ENCODE results near the gene CTAG1A. TPM values are rescaled to one million over a fixed set of nuclear protein-coding genes. Genes with fewer than 3 reads are reported as not detected.
"Not testable (repeated sequence)": the region's sequence is repeated elsewhere in the genome, so short reads cannot be mapped to it uniquely, and the experiment has no call there.

The CTAG1A gene
- polyA plus RNA-seq (2011; rRNA removed): not detected in 2 replicates
- polyA minus RNA-seq (2011; rRNA and poly(A)+ RNA removed): not detected in 2 replicates

DNA sequence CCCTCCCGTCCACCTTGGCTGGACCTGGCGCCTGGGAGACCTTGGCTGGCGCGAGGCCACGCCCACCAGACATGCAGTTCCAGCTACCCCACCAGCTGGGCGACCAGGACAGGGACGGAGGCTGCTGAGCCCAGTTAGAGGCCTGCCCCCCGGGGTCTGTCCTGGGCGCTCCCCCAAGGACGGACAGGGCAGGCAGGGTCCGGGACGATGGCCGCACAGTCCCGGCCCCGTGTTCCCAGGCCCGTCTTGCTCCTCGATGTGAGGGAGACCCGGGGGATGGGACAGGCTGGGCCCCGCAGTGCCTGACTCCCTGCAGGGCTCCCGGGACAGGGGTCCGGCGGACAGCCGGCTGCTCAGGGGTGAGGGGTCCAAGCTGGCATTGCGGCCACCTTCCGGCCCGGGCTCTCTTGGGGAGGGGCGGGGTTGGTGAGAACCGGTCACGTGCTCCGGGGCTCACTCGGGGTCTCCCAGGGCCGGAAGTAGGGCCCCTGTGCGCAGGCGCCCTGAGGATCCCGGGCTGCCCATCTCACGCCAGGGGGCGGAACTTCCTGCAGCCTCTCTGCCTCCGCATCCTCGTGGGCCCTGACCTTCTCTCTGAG lies at the start of gene CTAG1A:
Gene CTAG1A, plus strand, starts transcription at position 549 of the 599 bp plus-strand sequence. CDS start 74 bp downstream, outside the sequence.
- H3K27ac ChIP-seq (ENCODE audit: low read depth, low read length); H3K27me3 ChIP-seq (ENCODE audit: control insufficient read depth, insufficient read depth, low read length); DNase-seq (ENCODE audit: low read depth, low spot score); H3K4me3 ChIP-seq (ENCODE audit: low read depth, low read length); CTCF ChIA-PET; POLR2A ChIA-PET; H3K9me3 ChIP-seq (ENCODE audit: control insufficient read depth, insufficient read depth, low read length): not testable (repeated sequence)

DNA sequence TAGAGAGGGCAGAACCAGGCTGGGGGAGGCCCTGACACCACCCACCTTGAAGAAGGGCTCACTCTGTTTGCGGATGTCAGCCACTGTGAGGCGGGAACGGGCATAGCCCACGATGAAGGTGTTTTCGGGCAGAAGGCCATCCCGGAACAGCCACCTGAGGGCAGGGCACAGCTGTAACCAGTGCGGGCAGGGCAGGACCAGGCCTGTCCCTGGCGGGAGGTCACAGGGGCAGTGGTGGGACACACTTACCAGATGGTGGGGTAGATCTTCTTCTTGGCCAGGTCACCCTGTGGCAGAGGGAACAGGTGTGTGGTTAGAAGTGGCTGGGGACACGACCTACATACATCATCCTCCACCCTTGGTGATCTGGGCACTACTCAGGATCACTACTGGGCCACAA lies 49.0 kb upstream of the CTAG1A start:
- no peak overlapping the region for H3K27ac ChIP-seq (ENCODE audit: low read depth, low read length)
- CTCF ChIA-PET: interaction anchor here (0.8 to 0.9 kb wide), 2 partner anchors 128 to 133 kb away, joined by 3 read pairs; no protein-coding TSS in a partner anchor
- no peak for DNase-seq (ENCODE audit: low read depth, low spot score)
- H3K9me3 ChIP-seq (ENCODE audit: control insufficient read depth, insufficient read depth, low read length): no peaks in the 10 kb centered on the region
- TF ChIP-seq, protein P1, sequence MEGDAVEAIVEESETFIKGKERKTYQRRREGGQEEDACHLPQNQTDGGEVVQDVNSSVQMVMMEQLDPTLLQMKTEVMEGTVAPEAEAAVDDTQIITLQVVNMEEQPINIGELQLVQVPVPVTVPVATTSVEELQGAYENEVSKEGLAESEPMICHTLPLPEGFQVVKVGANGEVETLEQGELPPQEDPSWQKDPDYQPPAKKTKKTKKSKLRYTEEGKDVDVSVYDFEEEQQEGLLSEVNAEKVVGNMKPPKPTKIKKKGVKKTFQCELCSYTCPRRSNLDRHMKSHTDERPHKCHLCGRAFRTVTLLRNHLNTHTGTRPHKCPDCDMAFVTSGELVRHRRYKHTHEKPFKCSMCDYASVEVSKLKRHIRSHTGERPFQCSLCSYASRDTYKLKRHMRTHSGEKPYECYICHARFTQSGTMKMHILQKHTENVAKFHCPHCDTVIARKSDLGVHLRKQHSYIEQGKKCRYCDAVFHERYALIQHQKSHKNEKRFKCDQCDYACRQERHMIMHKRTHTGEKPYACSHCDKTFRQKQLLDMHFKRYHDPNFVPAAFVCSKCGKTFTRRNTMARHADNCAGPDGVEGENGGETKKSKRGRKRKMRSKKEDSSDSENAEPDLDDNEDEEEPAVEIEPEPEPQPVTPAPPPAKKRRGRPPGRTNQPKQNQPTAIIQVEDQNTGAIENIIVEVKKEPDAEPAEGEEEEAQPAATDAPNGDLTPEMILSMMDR (IDR thresholded peaks at IDR 0.05; ENCODE audit: low read depth, low read length): no peak
- POLR2A ChIA-PET: no interaction called here
- no peak overlapping the region for H3K4me3 ChIP-seq (ENCODE audit: low read depth, low read length)
- H3K27me3 ChIP-seq (ENCODE audit: control insufficient read depth, insufficient read depth, low read length): no peaks in the 10 kb centered on the region

DNA sequence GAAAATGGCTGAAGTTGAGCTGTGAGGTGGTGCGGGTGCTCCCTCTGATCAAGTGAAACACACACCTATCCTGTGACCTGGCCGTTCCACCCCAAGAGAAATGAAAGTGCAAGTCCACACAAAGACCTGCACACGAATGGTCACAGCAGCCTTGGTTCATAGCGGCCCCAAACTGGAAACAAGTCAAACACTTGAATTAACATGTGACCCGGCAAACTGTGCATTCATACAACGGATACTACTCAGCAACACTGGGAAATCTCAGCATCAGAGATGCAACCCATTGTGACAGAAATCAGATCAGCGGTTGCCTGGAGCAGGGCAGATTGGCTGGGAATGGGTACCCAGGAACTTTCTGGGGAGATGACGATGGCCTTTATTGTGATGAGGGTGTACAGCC lies 45.9 kb upstream of the CTAG1A start:
- CTCF ChIA-PET: no interaction called here
- H3K4me3 ChIP-seq (ENCODE audit: low read depth, low read length): no peak overlapping the region
- TF ChIP-seq, protein P1 (IDR thresholded peaks at IDR 0.05; ENCODE audit: low read depth, low read length): no peak
- no peak for DNase-seq (ENCODE audit: low read depth, low spot score)
- H3K27ac ChIP-seq (ENCODE audit: low read depth, low read length): no peak overlapping the region
- no peaks in the 10 kb centered on the region for H3K9me3 ChIP-seq (ENCODE audit: control insufficient read depth, insufficient read depth, low read length)
- POLR2A ChIA-PET: no interaction called here
- no peaks in the 10 kb centered on the region for H3K27me3 ChIP-seq (ENCODE audit: control insufficient read depth, insufficient read depth, low read length)

DNA sequence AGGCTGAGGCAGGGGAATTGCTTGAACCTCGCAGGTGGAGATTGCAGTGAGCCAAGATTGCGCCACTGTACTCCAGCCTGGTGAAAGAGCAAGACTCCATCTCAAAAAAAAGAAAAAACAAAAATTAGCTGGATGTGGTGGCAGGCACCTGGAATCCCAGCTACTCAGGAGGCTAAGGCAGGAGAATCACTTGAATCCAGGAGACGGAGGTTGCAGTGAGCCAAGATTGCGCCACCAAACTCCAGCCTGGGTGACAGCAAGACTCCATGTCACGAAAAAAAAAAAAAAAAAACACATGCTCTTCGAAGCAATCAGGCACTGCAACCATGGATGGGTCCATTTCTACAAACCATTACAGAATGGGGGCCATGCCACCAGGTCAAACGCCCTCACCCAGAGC lies 44.6 kb upstream of the CTAG1A start:
- H3K27ac ChIP-seq (ENCODE audit: low read depth, low read length); DNase-seq (ENCODE audit: low read depth, low spot score); H3K27me3 ChIP-seq (ENCODE audit: control insufficient read depth, insufficient read depth, low read length); H3K9me3 ChIP-seq (ENCODE audit: control insufficient read depth, insufficient read depth, low read length); H3K4me3 ChIP-seq (ENCODE audit: low read depth, low read length): not testable (repeated sequence)
- ChIA-PET POLR2A (interaction anchor here (0.7 kb wide), 1 partner anchor 9 kb away, joined by 9 read pairs; no protein-coding TSS in a partner anchor), CTCF (interaction anchor here (0.6 to 1.1 kb wide), 2 partner anchors 14 to 106 kb away, joined by 3 to 5 read pairs; no protein-coding TSS in a partner anchor)

DNA sequence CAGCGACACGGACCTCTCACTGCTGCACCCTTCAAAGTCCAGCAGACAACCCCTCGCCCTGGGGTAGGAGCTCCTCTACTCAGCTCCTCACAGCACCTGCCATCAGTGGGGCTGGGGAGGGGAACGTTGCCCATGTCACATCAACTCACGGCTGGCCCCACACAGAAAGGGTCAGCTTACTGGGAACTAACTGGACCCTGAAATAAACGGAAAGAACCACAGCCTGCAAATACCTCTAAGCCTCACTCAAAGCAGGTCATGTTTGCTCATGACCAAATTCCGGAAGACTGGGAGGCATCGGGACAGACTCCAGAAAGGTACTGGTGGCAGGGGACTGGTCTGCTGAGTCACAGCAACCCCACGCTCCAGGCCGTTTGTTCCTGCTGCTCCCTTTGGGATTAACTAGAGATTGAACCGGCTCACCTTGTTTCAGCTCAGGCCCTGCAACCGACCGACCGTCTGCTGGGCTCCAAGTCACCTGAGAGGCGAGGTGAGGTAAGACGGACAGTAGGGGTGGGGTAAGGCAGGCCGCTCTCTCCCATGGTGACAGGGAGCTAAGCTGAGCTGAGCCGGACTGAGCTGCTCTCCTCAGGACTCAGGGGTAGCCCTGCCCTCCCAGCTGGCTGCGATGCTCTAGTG lies 43.9 kb upstream of the CTAG1A start:
- Histone ChIP-seq H3K9me3 (ENCODE audit: control insufficient read depth, insufficient read depth, low read length) (no peaks in the 10 kb centered on the region), H3K27me3 (ENCODE audit: control insufficient read depth, insufficient read depth, low read length) (no peaks in the 10 kb centered on the region), H3K4me3 (ENCODE audit: low read depth, low read length) (no peak overlapping the region), H3K27ac (ENCODE audit: low read depth, low read length) (peak overlapping the region; percentile 97)
- TF ChIP-seq, protein P1 (IDR thresholded peaks at IDR 0.05; ENCODE audit: low read depth, low read length): no peak
- CTCF ChIA-PET: interaction anchor here (1.1 kb wide), 1 partner anchor 14 kb away, joined by 3 read pairs; no protein-coding TSS in a partner anchor
- POLR2A ChIA-PET: interaction anchor here (0.6 to 1.2 kb wide), 2 partner anchors 9 to 15 kb away, joined by 3 read pairs; no protein-coding TSS in a partner anchor
- DNase-seq (ENCODE audit: low read depth, low spot score): no peak

DNA sequence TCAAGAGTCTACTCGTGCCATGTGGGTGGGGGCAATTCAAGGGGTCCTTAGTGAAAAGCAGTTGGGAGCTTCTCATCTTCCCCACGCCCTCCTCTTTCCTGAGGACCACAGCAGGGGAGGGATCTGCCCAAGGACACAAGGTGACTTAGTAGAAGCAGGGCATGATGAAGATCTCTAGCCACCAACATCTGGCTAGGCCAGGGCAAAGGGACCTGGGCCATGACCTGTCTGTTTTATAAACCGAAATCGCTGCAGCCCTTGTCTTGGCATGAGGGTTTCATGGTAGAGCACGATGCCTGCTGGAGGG lies 43.4 kb upstream of the CTAG1A start:
- Histone ChIP-seq H3K27me3 (ENCODE audit: control insufficient read depth, insufficient read depth, low read length) (no peaks in the 10 kb centered on the region), H3K27ac (ENCODE audit: low read depth, low read length) (peak overlapping the region; percentile 97), H3K9me3 (ENCODE audit: control insufficient read depth, insufficient read depth, low read length) (no peaks in the 10 kb centered on the region), H3K4me3 (ENCODE audit: low read depth, low read length) (no peak overlapping the region)
- TF ChIP-seq, protein P1 (IDR thresholded peaks at IDR 0.05; ENCODE audit: low read depth, low read length): no peak
- ChIA-PET CTCF (no interaction called here), POLR2A (interaction anchor here (0.6 to 1.2 kb wide), 2 partner anchors 10 to 16 kb away, joined by 3 read pairs; no protein-coding TSS in a partner anchor)
- DNase-seq (ENCODE audit: low read depth, low spot score): no peak

Data from AG04450 (cell line).